GM18868 (cell line): ENCODE results near the gene UTS2R.

Experiments used
- ATAC-seq: cut with Tn5 transposase; IDR thresholded peaks from one replicate; pipeline ENCODE4 v1.9.1; 2021; ENCODE audit warnings: mild to moderate bottlenecking, moderate library complexity; ENCODE audit not compliant: unreplicated experiment

The UTS2R gene

DNA sequence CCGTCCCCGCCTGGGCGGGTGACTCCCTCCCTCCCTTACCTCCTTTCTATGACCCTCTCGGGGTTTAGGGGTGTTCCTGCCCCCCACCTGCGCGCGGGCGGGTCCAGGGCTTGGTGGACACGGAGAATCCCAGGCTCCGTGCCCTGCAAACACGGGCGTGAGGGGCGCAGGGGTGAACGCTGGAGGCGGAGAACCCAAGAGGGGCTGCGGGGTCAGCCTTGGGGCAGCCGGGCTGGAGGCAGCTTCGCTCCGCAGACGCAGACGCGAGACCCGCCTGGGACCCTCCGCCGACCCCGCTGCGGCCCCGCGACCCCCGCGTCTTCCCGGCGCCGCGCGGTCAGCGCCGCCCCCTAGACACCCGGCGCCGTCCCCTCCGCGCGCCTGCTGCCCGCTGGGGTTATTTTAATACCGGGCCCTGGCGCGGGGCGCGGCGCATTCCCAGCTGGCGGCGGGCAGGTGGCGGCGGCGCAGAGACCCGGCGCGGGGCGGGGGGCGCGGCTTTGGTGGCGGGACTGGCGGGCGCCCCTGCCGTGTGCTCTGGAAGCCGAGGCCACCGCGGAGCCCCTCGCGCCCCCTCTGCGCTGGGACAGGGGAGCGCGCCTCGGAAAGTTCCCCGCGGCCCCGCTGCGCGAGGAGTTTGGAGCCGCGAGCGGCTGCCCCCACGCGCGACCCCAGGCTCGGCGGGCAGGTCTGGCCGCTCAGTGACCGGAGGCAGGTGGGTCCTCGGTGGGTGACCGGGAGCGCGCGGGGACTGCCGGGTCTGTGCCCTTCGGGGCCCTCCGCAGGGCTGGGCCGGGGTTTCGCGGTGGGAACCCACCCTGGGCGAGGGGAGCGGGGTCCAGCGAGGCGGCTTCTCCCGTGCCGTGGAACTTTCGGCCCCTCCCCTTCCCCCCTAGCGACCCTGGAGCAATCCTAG, at the start of gene UTS2R:
Gene UTS2R, plus strand, starts transcription at position 433 of the 916 bp plus-strand sequence. CDS start 2,560 bp downstream, outside the sequence.
- ATAC-seq: no peak

DNA sequence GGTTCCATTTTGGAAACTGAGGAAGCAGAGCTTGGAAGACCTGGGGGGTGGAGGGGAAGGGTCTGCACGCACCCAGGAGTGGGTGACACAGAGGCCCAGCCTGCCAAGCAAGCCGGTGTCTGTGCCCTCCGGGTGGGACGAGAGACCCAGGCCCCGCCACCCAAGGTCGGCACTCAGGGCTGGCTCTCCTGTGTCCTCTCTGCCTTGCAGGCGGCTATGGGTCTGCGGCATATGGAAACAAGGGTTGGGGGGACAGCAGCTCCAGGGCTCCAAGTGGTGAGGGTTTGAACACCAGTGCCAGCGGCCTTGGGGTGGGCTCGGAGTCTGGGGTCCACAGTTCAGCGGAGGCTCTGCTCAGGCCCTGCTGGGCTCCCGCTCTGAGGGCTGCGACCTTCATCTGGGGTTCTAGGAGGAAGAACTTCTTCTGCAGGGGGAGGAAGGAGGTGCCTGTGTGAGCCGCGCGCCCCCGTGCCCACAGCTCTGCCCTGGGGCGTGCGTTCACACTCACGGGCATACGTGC, 49.6 kb upstream of the UTS2R start:
- no peak for ATAC-seq

- no peak for ATAC-seq
Measured at GRCh38 chr17:82322526-82323453, 48.8 kb upstream of the UTS2R start.

DNA sequence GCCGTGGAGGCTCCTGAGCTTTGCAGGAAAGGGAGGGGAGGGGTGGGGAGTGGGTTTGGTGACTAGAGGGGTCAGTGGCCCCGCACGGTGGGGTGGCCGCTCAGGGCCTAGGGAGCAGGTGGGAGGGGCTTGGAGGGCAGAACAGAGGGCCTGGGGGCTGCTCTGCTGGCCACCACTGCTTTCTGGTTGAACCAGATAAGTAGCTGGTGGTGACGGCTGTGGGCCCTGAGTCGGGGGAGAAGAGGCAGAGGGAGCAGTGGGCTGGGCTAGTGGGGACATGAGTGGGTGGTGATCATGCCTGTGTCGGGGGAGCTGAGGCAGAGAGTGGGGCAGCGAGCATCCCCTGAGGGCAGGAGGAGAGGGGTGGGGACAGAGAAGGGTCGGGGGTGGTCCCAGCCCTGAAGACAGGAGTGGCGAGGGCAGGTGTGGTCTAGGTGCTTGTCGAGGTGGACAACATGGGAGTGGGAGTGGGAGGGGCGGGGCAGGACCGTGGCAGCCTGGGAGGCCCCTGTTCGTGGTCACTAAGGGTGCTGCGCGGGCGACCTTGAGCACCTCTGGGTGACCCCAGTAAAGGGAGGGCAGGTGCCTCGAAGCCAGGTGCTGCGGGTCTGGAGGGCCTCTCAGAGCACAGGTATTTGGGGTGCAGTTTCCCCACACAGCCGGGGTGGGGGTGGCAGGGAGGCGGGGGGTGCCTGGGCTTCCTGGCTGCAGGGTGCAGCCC, 47.9 kb upstream of the UTS2R start:
- no peak for ATAC-seq

GRCh38 chr17:82324566-82325285, 46.8 kb upstream of the UTS2R start:
- no peak for ATAC-seq

DNA sequence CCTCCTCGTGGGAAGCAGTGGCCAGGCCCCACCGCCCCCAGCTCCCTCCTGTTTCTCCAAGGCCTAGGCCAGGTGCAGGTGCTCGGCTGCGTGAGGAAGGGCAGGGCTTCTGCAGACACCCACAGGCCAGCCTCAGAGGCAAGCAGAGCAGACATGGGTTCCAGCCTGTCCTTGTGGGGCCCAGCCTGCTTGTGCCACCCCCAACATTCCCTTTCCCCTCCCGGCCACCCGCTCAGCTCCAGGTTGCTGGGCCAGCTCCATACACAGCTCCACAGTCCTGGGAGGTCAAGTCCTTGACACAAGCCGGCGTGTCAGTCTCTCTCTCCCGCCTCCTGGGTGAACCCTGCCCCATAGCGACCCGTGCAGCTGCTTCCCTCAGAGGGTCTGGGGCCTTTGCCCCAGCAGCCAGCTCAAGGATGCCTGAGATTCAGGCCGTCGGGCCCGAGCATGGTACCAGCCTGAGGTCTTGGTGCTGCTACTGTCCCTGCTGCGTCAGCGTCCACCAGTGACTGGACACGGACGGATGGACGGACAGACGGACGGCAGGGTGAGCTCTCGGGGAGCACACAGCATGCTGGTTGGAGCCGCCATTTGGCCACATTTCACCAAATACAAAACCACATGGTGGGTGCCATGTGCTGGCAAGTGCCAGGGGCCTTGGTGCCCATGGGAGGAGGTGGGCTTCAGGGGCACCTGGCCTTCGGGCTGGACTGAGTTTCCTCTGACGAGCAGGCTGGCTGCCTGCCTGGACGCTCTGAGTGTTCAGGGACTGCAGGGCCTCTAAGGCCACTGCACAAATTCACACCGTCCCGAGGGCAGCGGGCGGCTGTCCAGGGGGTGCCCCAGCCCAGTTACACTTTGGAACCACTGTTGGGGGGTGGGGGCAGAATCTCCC, 46.0 kb upstream of the UTS2R start:
- no peak for ATAC-seq

DNA sequence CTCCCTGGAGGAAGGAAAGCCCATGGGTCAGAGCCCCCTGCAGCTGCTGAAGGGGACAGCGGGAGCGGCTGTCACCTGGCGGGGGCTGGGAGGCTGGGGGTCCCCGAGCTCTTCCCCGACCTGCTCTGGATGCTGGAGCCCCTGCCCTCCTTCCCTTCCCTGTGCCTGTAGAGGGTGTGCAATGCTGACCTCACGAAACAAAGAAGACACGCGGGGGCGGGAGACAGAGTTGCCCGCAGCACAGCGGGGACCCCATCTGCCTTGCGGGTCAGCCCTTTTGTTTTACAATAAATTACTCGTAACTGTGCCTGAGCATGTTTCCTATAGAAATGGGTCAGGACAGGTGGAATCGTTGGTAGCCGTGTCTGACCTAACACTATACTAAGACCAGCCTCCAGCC, 44.3 kb upstream of the UTS2R start:
- no peak for ATAC-seq

DNA sequence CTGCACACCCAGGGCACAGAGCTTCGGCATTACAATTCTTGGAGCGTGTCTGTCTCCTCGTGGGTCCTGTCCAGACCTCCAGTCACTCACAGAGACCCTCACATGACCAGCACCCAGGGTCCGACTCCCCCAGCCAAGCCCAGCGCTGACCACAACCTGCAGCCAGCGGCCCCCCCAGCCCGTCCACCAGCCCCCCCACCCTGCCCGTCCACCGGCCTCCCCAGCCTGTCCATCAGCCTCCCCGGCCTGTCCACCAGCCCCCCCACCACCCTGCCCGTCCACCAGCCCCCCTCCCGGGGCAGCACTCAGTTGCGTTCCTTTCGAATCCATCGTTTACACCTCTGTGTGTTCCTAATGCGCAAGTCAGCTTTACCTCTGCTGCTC, 43.8 kb upstream of the UTS2R start:
- no peak for ATAC-seq

DNA sequence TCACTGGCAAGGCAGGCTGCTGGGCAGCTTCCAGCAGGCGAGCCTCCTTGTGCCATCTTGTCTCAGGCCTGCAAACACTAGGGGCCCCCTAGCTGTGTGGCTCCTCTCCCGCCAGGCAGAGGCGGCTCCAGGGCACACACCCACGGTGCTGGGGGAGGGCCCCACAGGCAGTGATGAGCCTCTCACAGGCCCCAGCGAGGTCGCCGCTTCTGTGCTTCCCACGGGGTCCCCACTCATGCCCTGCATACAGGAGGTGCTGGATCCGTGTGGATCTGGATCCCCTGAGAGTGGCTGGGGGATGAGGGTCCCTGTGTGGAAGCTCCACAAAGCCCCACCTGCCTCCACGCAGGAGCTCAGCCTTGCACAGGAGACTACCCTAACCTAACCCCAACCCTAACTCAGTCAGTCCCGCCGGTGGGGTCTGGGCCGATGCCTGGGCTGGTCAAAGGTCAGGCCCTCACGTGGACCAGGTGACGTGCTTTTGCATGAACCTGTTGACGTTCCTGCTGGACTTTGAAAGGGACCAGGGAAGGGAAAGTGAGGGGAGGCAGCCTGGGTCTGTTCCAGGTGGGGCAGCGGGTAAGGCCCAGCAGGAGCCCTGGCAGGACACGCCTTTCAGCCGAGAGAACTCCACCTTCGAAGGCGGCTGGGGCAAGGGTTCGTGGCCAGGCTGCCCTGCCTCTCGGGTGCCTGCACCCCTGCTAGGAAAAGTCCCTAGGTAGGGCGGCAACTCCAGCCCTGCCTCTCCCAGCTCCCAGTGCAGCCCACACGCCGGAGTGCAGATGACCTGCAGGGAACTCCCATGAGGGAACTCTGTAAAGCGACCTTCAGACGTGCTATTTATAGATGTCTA, 43.2 kb upstream of the UTS2R start:
- no peak for ATAC-seq

- no peak for ATAC-seq
Measured at GRCh38 chr17:82328994-82329507, 42.5 kb upstream of the UTS2R start.

GRCh38 chr17:82329683-82330321, 41.8 kb upstream of the UTS2R start:
- no peak for ATAC-seq

GRCh38 chr17:82330322-82331239, 41.0 kb upstream of the UTS2R start:
- no peak for ATAC-seq

DNA sequence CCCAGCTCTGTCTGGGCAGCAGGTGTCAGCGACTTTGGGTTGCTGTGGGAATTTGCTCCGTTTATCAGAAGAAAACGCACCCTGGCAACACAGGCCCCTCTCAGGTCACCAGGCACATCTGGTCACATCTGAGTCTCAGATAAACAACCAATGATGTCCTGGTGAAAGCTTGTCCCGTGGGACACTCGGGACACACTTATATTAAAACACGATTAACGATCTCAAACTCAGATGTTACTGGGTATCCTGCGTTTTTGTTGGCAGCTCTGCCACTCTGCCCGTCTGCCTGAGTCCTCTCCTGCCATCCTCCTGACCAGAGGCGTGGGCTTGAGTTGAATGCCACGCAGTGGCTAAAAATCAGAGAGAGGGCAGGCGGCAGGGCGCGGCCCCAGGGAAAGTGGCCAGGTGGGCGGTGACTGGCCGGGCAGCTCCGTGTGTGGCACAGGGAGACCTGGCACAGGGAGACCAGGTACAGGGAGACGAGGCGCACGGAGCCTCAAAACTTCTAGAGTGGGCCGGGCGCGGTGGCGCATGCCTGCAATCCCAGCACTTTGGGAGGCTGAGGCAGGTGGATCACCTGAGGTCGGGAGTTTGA, 40.1 kb upstream of the UTS2R start:
- no peak for ATAC-seq

DNA sequence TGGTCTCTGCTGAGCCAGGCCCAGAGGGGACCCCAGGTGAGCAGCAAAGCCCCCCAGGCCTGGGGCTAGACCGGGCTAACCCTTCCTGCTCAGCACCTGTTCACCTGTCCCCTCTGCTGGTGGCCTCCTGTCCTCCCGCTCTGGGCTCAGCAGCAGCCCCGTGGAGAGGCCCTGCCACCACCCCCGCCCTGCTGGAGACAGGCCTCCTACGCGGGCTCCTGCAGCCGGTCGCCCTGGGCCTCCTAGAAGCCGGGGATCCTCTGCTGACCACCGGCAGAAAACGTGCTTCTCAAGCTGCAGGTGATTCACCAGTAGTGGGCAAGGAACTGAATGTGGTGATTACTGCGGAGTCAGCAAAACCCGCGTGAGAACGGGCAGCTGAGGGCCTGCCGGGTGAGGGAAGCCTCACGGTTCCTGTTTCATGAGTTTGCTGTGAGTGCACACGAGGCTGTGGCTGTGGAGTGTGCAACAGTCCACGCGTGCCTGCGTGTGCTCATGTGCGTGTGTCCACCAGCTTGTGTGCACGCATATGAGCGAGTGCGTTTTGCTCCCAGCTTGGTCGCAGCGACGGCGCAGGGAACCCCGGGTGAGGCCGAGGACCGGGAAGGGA, 38.8 kb upstream of the UTS2R start:
- no peak for ATAC-seq

DNA sequence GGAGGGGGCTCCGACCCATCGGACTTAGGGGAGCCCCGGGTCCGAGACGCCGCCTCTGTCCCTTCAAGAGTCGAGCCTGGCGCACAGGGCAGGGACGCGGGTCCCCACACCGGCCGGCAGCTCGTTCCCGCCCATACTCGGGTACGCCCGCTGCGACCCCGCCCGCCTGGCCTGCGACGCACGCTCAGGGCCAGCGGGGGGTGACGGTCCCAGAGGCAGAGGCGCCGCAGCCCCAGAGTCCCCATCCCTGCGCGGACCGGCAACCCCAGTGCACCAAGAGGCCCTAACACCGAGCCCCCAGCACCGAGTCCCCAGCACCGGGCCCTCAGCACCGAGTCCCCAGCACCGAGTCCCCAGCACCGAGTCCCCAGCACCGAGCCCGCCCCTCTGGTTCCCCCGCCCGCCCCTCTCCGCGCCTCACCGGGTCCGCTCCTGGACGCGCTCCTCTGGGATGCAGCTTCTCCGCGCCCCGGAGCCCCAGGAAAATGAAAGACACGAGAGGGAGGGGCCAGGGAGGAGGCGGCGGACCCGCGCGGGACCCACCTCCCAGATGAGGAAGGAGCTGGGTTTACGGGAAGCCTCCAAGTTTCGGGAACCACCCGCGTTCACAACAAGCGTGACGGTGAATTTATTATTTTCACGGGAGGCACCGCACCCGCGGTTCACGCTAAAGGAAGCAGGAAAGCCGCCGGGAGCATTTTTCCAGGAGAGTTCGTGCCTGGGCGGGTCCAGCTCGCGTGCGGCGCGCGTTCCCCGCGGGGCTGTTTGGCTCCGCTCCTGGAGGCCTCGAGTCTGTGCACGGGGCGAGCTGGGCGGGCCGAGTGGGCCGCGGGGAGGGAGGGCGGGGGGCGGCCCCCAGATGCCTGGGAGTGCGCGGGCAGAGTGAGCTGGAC, 38.0 kb upstream of the UTS2R start, which contains the start of gene SECTM1:
Gene SECTM1, minus strand, starts transcription at position 488 of the 893 bp plus-strand sequence. CDS start 6,526 bp downstream, outside the sequence.
- no peak for ATAC-seq
